Hematopoietic multipotent progenitor cell (in vitro differentiated cells): ENCODE results near the gene RSL24D1. TPM values are rescaled to one million over a fixed set of nuclear protein-coding genes. Genes with fewer than 3 reads are reported as not detected.

ENCODE experiments used
- total RNA-seq: library from RNA; depleted of rRNA; stranded (reverse); fragments of >200 nt; gene quantifications from one replicate; pipeline ENCODE4 v1.2.3, GENCODE V29; 2012

The RSL24D1 gene
- total RNA-seq, 1 donor: 29.4 TPM

Other genes with a start within 250 kb of the RSL24D1 start
- gene RAB27A, start 92.9 kb upstream of the RSL24D1 start, total RNA-seq: 6.2 TPM
- gene PIGBOS1, start 122.2 kb upstream of the RSL24D1 start, total RNA-seq: 9.7 TPM
- 11.8 TPM for gene PIGB, start 122.3 kb upstream of the RSL24D1 start, total RNA-seq
- 12.7 TPM for gene CCPG1, start 211.4 kb upstream of the RSL24D1 start, total RNA-seq
- gene PIERCE2, start 211.6 kb upstream of the RSL24D1 start, total RNA-seq: 0.54 TPM